GM13977 (cell line): Measurements from ENCODE around the gene DCAF10.

Experiments used
- DNase-seq: peaks from one replicate; pipeline ENCODE4 v3.0.0; 2012; ENCODE audit warnings: low spot score
- CTCF ChIP-seq: IDR thresholded peaks from 2 replicates; pipeline ENCODE4 v1.5.1; 2012; ENCODE audit warnings: mild to moderate bottlenecking, control low read depth; ENCODE audit not compliant: insufficient read depth; ENCODE audit errors: extremely low read depth, missing control alignments
- in situ Hi-C: fragments of 300-500 bp; cut with MboI; formaldehyde crosslinking; loops from one replicate; pipeline ENCODE4 v1.12.0; 2022; ENCODE audit warnings: low sequenced_read_pairs, low pct_unique_long_range_greater_than_20kb, mixed read lengths, inconsistent platforms; ENCODE audit not compliant: unreplicated experiment

Gene DCAF10

GRCh38 chr9:37914701-37915358, 114.2 kb downstream of the DCAF10 start:
- in situ Hi-C loops = loop anchor here (10.0 kb wide), 1 partner anchor 450 kb away; no protein-coding TSS in a partner anchor
- DNase-seq = no peak
- TF ChIP-seq CTCF = no peak

GRCh38 chr9:37915911-37916470, 115.4 kb downstream of the DCAF10 start:
- DNase-seq = no peak
- TF ChIP-seq CTCF = no peak
- in situ Hi-C loops = loop anchor here (10.0 kb wide), 1 partner anchor 449 kb away; no protein-coding TSS in a partner anchor

- TF ChIP-seq CTCF = no peak
- in situ Hi-C loops = loop anchor here (10.0 kb wide), 1 partner anchor 448 kb away; no protein-coding TSS in a partner anchor
- no peak for DNase-seq
Observed at GRCh38 chr9:37916471-37917312, 116.1 kb downstream of the DCAF10 start.
